Activated T-helper 17 cell treated with anti-CD3 and anti-CD28 coated beads, Interleukin-2, amount 50 U/mL, for 72 hours (primary cell): ENCODE measurements around the gene HEATR3. TPM values are rescaled to one million over a fixed set of nuclear protein-coding genes. Genes with fewer than 3 reads are reported as not detected.
A peak's percentile ranks its signal among the peaks of the same experiment; 100 is the strongest.

Experiments
- ATAC-seq: fragments of 150-1000 bp; cut with Tn5 transposase; replicated peaks from 2 replicates; pipeline ENCODE4 v1.10.0; 2021; ENCODE audit warnings: mild to moderate bottlenecking, moderate library complexity
- H3K27ac Mint-ChIP-seq: one replicate; pipeline ENCODE4 v1.8.0; 2022; ENCODE audit warnings: mixed read lengths
- H3K27me3 Mint-ChIP-seq: one replicate; pipeline ENCODE4 v1.8.0; 2022; ENCODE audit warnings: mixed read lengths
- H3K36me3 Mint-ChIP-seq: one replicate; pipeline ENCODE4 v1.8.0; 2022; ENCODE audit warnings: low read depth, mild to moderate bottlenecking, mixed read lengths
- H3K4me1 Mint-ChIP-seq: one replicate; pipeline ENCODE4 v1.8.0; 2022; ENCODE audit warnings: mixed read lengths
- H3K4me3 Mint-ChIP-seq: one replicate; pipeline ENCODE4 v1.8.0; 2022; ENCODE audit warnings: mild to moderate bottlenecking, mixed read lengths
- H3K9me3 Mint-ChIP-seq: one replicate; pipeline ENCODE4 v1.8.0; 2022; ENCODE audit warnings: mixed read lengths
- total RNA-seq, 2 donors: library from RNA; stranded (reverse); gene quantifications; one replicate each; pipeline ENCODE4 v1.2.3, GENCODE V29; 2022

The HEATR3 gene
- total RNA-seq, 2 donors from 2014 or later, result 23.3 to 46.7 TPM

DNA sequence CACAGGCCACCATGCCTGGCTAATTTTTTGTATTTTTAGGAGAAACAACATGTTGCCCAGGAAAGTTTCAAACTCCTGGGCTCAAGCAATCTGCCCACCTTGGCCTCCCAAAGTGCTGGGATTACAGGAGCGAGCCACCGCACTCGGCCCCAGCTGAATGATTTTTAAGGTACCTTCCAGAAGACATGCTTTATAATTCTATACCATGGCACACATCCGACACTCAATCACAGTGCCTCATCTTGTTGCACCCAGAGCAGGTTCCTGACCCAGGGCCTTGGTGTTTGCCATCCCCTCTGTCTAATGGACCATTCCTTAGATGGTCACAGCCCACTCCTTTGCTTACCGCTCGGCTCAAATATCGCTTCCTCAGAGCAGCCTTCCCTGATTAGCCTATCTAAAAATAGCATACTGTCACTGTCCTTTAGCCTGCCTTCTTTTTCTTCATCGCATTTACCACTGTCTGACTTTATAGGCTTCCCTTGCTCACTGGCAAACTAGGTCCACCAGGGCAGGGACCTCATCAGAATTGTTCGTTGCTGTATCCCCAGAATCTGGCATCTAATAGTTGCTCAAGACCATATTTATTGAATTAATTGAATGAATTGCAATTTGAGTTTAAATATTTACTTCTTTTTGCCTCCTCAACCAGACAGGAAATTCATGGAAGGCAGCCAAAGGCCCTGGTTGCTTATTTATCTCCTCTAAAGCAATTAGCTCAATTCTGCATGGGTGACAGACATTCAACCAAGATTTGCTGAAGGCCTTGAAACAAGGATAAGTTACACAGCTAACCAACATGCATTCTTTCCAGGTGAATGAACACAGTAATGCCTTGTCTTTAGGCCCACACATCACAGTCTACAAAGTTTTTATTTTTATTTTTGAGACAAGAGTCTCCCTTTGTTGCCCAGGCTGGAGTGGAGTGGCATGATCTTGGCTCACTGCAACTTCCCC lies 81.0 kb downstream of the HEATR3 start:
- H3K9me3 Mint-ChIP-seq, result no peaks in the 10 kb centered on the region
- no peak overlapping the region for H3K27ac Mint-ChIP-seq
- H3K27me3 Mint-ChIP-seq, result no peaks in the 10 kb centered on the region
- ATAC-seq, result no peak
- no peak overlapping the region for H3K4me3 Mint-ChIP-seq
- H3K36me3 Mint-ChIP-seq, result no peaks in the 10 kb centered on the region
- peaks cover 1% of the 10 kb centered on the region for H3K4me1 Mint-ChIP-seq

- Mint-ChIP-seq H3K9me3 (no peaks in the 10 kb centered on the region), H3K4me3 (peak overlapping the region; percentile 84), H3K4me1 (peaks cover 15% of the 10 kb centered on the region), H3K27ac (peak overlapping the region; percentile 91), H3K27me3 (no peaks in the 10 kb centered on the region), H3K36me3 (peaks cover 19% of the 10 kb centered on the region)
- ATAC-seq, result no peak
Observed at GRCh38 chr16:50151322-50151721, 85.6 kb downstream of the HEATR3 start.

DNA sequence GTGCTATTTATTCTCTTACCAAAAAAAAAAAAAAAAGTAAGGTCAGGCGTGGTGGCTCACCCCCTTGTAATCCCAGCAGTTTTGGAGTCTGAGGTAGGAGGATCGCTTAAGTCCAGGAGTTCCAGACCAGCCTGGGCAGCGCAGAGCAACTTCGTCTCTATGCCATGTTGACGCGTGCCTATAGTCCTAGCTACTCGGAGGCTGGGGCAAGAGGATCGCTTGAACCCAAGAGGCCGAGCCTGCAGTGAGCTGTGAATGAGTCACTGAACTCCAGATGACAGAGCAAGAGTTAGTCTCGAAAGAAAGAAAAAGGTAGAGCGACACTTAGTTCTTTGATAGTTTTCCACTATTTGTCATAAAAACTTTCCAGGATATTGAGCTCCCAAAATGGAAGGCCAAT lies 86.0 kb downstream of the HEATR3 start:
- Mint-ChIP-seq H3K4me3 (peak overlapping the region; percentile 84), H3K27me3 (no peaks in the 10 kb centered on the region), H3K4me1 (peaks cover 15% of the 10 kb centered on the region), H3K9me3 (no peaks in the 10 kb centered on the region), H3K36me3 (peaks cover 19% of the 10 kb centered on the region), H3K27ac (peak overlapping the region; percentile 91)
- peak; percentile 13 for ATAC-seq

DNA sequence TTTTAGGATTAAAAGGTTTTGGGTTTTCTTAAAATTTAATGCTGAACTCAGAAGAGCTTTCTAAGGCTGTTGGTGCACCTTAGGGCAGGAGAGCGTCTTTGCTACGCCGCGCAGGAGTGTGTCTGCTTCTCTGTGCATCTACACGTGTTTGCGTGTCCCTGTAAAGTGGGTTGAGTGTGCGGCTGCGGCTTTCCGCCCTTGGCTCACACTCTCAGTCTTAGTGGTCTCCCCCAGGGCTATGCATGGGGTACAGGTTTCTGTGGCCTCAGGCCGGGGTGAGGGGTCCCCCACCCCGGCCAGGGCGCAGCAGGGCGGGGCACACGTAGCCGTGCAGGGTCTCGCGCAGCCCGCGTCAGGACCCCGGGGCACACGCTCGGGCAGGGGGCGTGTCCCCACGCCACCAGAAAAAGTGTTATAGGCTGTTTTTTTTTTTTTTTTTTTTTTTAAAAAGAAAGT lies 86.6 kb downstream of the HEATR3 start:
- Mint-ChIP-seq H3K4me1 (peaks cover 20% of the 10 kb centered on the region), H3K4me3 (peak overlapping the region; percentile 84), H3K27ac (peak overlapping the region; percentile 91), H3K36me3 (peaks cover 19% of the 10 kb centered on the region), H3K27me3 (no peaks in the 10 kb centered on the region), H3K9me3 (no peaks in the 10 kb centered on the region)
- peak; percentile 74 for ATAC-seq

DNA sequence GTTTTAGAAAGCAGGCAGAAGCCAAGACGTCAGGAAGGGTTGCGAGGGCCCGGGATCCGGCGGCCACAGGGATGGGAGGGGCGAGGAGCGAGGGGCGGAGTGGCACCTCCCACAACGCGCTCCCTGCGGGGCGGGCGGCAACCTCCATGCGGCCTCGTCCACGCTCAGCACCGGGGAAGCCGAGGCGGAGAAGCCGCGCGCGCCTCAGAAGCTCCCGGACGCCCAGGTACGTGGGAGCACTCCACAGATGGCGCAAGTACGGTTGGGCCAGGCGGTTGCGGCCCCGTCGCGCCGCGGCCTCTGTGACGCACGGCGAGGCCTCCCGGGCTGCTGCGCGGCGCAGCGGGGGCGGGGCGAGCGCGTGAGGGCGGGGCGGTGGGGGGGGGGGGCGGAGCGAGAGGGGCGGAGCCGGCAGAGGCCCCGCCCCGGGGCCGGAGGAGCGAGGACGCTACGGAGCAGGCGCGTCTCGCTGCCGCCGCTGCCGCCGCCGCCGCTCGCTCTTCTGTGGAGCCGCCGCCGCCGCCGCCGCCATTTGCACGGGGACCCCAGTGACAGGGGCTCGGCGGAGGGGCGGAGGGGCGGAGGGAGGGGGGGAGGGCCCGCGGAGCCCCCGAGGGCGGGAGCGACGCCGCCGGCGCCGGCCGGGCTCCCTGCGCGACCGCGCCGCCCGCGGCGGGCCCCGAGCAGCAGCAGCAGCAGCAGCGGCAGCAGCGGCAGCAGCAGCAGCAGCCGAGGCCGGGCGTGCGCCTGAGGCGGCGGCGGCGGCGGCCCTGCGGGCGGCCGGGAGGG lies 87.2 kb downstream of the HEATR3 start, which contains the start of gene TENT4B:
Gene TENT4B (plus strand): TSS at position 500 of the 789 bp plus-strand sequence. CDS start 316 bp downstream, outside the sequence.
- Mint-ChIP-seq H3K4me3 (peak within 1 kb of the TSS; percentile 88), H3K4me1 (peaks cover 20% of the 10 kb centered on the region), H3K9me3 (no peaks in the 10 kb centered on the region), H3K27me3 (no peaks in the 10 kb centered on the region), H3K36me3 (peaks cover 19% of the 10 kb centered on the region), H3K27ac (peak within 1 kb of the TSS; percentile 91)
- ATAC-seq, result peak; percentile 73

DNA sequence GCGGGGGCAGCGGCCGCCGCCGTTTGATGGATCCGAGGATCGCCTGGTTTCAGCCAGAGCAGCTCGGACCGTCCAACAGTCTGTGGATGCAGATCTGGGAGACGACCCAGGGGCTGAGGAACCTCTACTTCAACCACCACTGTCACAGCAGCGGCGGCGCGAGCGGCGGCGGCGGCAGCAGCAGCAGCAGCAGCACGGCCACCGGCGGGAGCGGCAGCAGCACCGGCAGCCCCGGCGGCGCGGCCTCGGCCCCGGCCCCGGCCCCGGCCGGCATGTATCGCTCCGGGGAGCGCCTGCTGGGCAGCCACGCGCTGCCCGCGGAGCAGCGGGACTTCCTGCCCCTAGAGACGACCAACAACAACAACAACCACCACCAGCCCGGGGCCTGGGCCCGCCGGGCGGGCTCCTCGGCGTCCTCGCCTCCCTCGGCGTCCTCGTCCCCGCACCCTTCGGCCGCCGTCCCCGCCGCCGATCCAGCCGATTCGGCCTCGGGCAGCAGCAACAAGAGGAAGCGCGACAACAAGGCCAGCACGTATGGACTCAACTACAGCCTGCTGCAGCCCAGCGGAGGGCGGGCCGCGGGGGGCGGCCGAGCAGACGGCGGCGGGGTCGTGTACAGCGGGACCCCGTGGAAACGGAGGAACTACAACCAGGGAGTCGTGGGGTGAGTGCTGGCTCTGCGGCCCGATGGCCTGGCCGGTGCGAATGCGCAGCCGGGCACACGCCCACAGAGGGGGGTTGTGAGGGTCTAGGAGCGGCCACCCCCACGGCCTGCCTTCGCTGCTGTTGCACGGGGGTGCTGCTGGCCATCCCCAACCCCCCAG lies 88.0 kb downstream of the HEATR3 start:
- peak; percentile 3 for ATAC-seq
- H3K36me3 Mint-ChIP-seq, result peaks cover 24% of the 10 kb centered on the region
- peak overlapping the region; percentile 88 for H3K4me3 Mint-ChIP-seq
- H3K27me3 Mint-ChIP-seq, result no peaks in the 10 kb centered on the region
- peaks cover 24% of the 10 kb centered on the region for H3K4me1 Mint-ChIP-seq
- no peaks in the 10 kb centered on the region for H3K9me3 Mint-ChIP-seq
- H3K27ac Mint-ChIP-seq, result peak overlapping the region; percentile 80

DNA sequence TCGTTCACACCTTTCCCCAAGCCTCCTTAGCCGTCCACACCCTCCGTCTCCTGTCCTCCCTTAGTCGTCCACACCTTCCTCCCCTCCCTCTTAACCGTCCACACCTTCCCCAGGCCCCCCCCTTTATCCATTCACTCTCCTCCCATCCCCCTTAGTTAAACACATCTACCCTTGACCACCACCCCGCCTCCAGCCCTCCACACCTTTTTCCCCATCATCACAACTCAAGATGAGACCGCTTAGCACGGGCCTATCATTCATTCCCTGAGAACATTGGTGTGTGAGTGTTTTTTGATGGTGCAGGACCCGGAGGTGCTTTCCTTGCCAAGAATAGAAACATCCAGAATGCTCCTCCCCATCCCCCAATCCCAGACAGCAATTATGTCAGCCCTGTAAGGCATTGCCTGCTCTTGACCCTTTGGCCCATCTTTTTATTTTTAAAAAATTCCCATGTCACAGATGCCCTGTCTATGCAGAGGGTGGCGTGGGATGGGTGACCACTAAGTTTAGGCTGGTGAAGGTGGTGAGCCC lies 88.7 kb downstream of the HEATR3 start:
- H3K9me3 Mint-ChIP-seq, result no peaks in the 10 kb centered on the region
- H3K27me3 Mint-ChIP-seq, result no peaks in the 10 kb centered on the region
- peaks cover 31% of the 10 kb centered on the region for H3K36me3 Mint-ChIP-seq
- peak overlapping the region; percentile 88 for H3K4me3 Mint-ChIP-seq
- peaks cover 27% of the 10 kb centered on the region for H3K4me1 Mint-ChIP-seq
- ATAC-seq, result no peak
- peak overlapping the region; percentile 80 for H3K27ac Mint-ChIP-seq

GRCh38 chr16:50155925-50156324 lies 90.2 kb downstream of the HEATR3 start:
- no peak for ATAC-seq
- H3K9me3 Mint-ChIP-seq, result no peaks in the 10 kb centered on the region
- peaks cover 44% of the 10 kb centered on the region for H3K36me3 Mint-ChIP-seq
- H3K4me1 Mint-ChIP-seq, result peaks cover 38% of the 10 kb centered on the region
- H3K27ac Mint-ChIP-seq, result peak overlapping the region; percentile 80
- no peaks in the 10 kb centered on the region for H3K27me3 Mint-ChIP-seq
- peak overlapping the region; percentile 88 for H3K4me3 Mint-ChIP-seq

Other genes starting within 250 kb of the HEATR3 start
- not detected for gene ZNF423, start 209.9 kb upstream of the HEATR3 start, total RNA-seq
- 10 to 100 TPM; 22.6 to 24.1 TPM for gene CNEP1R1, start 40.7 kb upstream of the HEATR3 start, total RNA-seq
- gene TENT4B, start 87.3 kb downstream of the HEATR3 start, total RNA-seq, result 10 to 100 TPM; 16.3 to 31.5 TPM
- 100 to 1,000 TPM; 156 to 173 TPM for gene ADCY7, start 200.6 kb downstream of the HEATR3 start, total RNA-seq